MM.1S (cell line): ENCODE data around the gene CDH6.

Source experiments
- DNase-seq: peaks from one replicate; pipeline ENCODE4 v3.0.0-alpha.2; 2015
- H2AFZ ChIP-seq: fragments of 300-600 bp; sonication (generic); 2 replicates; pipeline ENCODE4 v1.6.0; 2016; ENCODE audit warnings: antibody characterized with exemption, low read length
- H3F3A ChIP-seq: fragments of 300-600 bp; sonication (generic); 2 replicates; pipeline ENCODE4 v1.6.1; 2016; ENCODE audit warnings: mild to moderate bottlenecking, antibody characterized with exemption, low read length, moderate library complexity, mixed read lengths; ENCODE audit not compliant: insufficient read depth
- H3K27ac ChIP-seq: fragments of 300-600 bp; sonication (generic); 2 replicates; pipeline ENCODE4 v1.5.1; 2016; ENCODE audit warnings: mild to moderate bottlenecking, low read length
- H3K27me3 ChIP-seq: fragments of 300-600 bp; sonication (generic); replicated peaks from 2 replicates; pipeline ENCODE4 v1.6.0; 2016; ENCODE audit warnings: low read length; ENCODE audit not compliant: insufficient read depth
- H3K36me3 ChIP-seq: fragments of 300-600 bp; sonication (generic); replicated peaks from 2 replicates; pipeline ENCODE4 v1.6.1; 2016; ENCODE audit warnings: mild to moderate bottlenecking, low read length, mixed read lengths; ENCODE audit not compliant: insufficient read depth
- H3K4me1 ChIP-seq: fragments of 300-600 bp; sonication (generic); 2 replicates; pipeline ENCODE4 v1.6.1; 2016; ENCODE audit warnings: low read length, mixed read lengths
- H3K4me2 ChIP-seq: fragments of 300-600 bp; sonication (generic); 2 replicates; pipeline ENCODE4 v1.6.0; 2016; ENCODE audit warnings: low read depth, low read length
- H3K4me3 ChIP-seq: fragments of 300-600 bp; sonication (generic); 2 replicates; pipeline ENCODE4 v1.5.1; 2016; ENCODE audit warnings: low read length, mixed read lengths
- H3K79me2 ChIP-seq: fragments of 300-600 bp; sonication (generic); 2 replicates; pipeline ENCODE4 v1.6.1; 2016; ENCODE audit warnings: mixed run types, low read length, mixed read lengths
- H3K9ac ChIP-seq: fragments of 300-600 bp; sonication (generic); 2 replicates; pipeline ENCODE4 v1.6.1; 2016; ENCODE audit warnings: low read length, mixed read lengths
- H3K9me2 ChIP-seq: fragments of 300-600 bp; sonication (generic); replicated peaks from 2 replicates; pipeline ENCODE4 v1.6.1; 2016; ENCODE audit warnings: mild to moderate bottlenecking, low read length, mixed read lengths; ENCODE audit not compliant: insufficient read depth
- H3K9me3 ChIP-seq: fragments of 300-600 bp; sonication (generic); replicated peaks from 2 replicates; pipeline ENCODE4 v1.6.1; 2016; ENCODE audit warnings: mild to moderate bottlenecking, low read length, mixed read lengths; ENCODE audit not compliant: insufficient read depth
- H4K20me1 ChIP-seq: fragments of 300-600 bp; sonication (generic); 2 replicates; pipeline ENCODE4 v1.6.1; 2016; ENCODE audit warnings: mild to moderate bottlenecking, low read length, moderate library complexity, mixed read lengths; ENCODE audit not compliant: insufficient read depth
- EZH2 ChIP-seq: fragments of 300-600 bp; sonication (generic); optimal IDR thresholded peaks from 2 replicates; pipeline ENCODE3; 2017; ENCODE audit warnings: low read depth, mild to moderate bottlenecking, antibody characterized with exemption, low read length, mixed read lengths
- EZH2phosphoT487 ChIP-seq: fragments of 300-600 bp; sonication (generic); IDR thresholded peaks from 2 replicates; pipeline ENCODE4 v1.6.1; 2018; ENCODE audit warnings: antibody characterized with exemption, low read length
- TF ChIP-seq, protein P1 (sequence below): fragments of 300-600 bp; sonication (generic); IDR thresholded peaks from 2 replicates; pipeline ENCODE4 v1.5.1; 2016; ENCODE audit warnings: antibody characterized with exemption, low read length, mixed read lengths

CDH6 gene

DNA sequence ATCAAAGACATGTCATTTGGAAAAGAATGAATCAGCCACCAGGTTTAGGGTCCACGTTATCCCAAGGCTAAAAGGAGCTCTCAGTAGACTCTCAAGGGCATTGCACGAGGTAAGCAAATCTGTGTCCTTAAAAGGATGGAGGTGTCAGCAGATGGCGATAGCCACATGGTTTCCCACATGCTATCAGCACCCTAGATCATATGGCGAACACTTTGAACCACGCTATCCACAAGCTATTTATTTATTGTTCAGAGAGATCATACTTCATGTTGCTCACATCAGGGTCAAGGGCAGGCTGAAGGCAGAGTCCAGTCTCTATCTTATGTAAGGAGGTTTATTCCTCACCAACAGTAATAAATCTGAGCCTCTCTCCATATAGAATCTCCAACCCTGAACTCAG is 43.7 kb downstream of the CDH6 start:
- no peak overlapping the region for H3K9ac ChIP-seq
- H3K27me3 ChIP-seq, result no peaks in the 10 kb centered on the region
- H3K36me3 ChIP-seq, result no peaks in the 10 kb centered on the region
- no peaks in the 10 kb centered on the region for H3K9me3 ChIP-seq
- H3K4me2 ChIP-seq, result no peak overlapping the region
- H3K79me2 ChIP-seq, result no peaks in the 10 kb centered on the region
- DNase-seq, result no peak
- no peaks in the 10 kb centered on the region for H3K9me2 ChIP-seq
- H3F3A ChIP-seq, result no peaks in the 10 kb centered on the region
- H4K20me1 ChIP-seq, result no peaks in the 10 kb centered on the region
- no peak overlapping the region for H3K27ac ChIP-seq
- no peaks in the 10 kb centered on the region for H3K4me1 ChIP-seq
- H2AFZ ChIP-seq, result no peak overlapping the region
- no peak overlapping the region for H3K4me3 ChIP-seq
- TF ChIP-seq EZH2phosphoT487 (no peak), EZH2 (no peak)
- TF ChIP-seq, protein P1, sequence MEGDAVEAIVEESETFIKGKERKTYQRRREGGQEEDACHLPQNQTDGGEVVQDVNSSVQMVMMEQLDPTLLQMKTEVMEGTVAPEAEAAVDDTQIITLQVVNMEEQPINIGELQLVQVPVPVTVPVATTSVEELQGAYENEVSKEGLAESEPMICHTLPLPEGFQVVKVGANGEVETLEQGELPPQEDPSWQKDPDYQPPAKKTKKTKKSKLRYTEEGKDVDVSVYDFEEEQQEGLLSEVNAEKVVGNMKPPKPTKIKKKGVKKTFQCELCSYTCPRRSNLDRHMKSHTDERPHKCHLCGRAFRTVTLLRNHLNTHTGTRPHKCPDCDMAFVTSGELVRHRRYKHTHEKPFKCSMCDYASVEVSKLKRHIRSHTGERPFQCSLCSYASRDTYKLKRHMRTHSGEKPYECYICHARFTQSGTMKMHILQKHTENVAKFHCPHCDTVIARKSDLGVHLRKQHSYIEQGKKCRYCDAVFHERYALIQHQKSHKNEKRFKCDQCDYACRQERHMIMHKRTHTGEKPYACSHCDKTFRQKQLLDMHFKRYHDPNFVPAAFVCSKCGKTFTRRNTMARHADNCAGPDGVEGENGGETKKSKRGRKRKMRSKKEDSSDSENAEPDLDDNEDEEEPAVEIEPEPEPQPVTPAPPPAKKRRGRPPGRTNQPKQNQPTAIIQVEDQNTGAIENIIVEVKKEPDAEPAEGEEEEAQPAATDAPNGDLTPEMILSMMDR, result no peak

DNA sequence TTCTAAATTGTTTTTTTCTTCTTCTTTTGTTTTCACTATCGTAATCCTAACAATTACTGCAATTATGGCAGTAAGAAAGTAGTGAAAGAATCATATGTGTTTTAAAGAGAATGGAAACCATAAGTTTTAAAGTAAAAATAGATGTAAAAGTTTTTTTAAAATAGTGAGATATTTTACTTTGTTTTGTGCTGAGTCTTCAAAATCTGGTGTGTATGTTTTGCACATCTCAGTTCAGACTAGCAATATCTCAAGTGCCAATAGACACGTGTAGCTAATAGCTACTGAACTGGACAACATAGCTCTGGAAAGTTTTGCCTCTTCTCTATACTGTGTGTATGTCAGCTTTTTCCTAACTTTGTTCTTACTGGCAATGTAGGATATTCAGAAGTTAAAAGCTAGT is 45.0 kb downstream of the CDH6 start:
- Histone ChIP-seq H3K4me1 (no peaks in the 10 kb centered on the region), H2AFZ (no peak overlapping the region), H3K36me3 (no peaks in the 10 kb centered on the region), H3F3A (no peaks in the 10 kb centered on the region), H3K9ac (no peak overlapping the region), H3K79me2 (no peaks in the 10 kb centered on the region), H3K4me3 (no peak overlapping the region), H3K9me2 (no peaks in the 10 kb centered on the region), H3K9me3 (no peaks in the 10 kb centered on the region), H3K27me3 (no peaks in the 10 kb centered on the region), H3K27ac (no peak overlapping the region), H3K4me2 (no peak overlapping the region), H4K20me1 (no peaks in the 10 kb centered on the region)
- TF ChIP-seq, protein P1, result no peak
- TF ChIP-seq EZH2, result no peak
- TF ChIP-seq EZH2phosphoT487, result no peak
- no peak for DNase-seq

DNA sequence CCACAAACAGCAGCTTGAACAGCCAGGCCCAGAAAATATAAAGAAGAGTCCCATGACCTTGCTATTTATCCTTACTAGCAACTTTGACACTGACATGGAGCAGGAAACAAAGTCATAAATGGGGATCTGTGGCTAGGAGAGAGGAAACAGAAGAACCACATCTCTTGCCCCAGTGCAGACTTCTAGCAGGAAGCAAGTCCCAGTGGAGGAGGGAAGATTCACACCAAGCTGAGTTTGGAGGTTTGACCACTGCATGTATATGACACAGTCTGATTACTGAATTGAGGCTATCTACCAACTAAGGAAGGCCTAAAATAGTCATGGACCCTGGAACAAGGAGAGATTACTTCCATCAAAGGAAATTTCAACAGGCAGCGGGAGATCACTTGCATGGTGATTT is 51.4 kb downstream of the CDH6 start:
- H3K27me3 ChIP-seq, result no peaks in the 10 kb centered on the region
- TF ChIP-seq, protein P1, result no peak
- TF ChIP-seq EZH2phosphoT487, result no peak
- no peak for TF ChIP-seq EZH2
- H3K79me2 ChIP-seq, result no peaks in the 10 kb centered on the region
- no peaks in the 10 kb centered on the region for H3K9me3 ChIP-seq
- no peak overlapping the region for H2AFZ ChIP-seq
- no peaks in the 10 kb centered on the region for H3K36me3 ChIP-seq
- H3F3A ChIP-seq, result no peaks in the 10 kb centered on the region
- H3K27ac ChIP-seq, result no peak overlapping the region
- H4K20me1 ChIP-seq, result no peaks in the 10 kb centered on the region
- no peaks in the 10 kb centered on the region for H3K4me1 ChIP-seq
- H3K9ac ChIP-seq, result no peak overlapping the region
- no peaks in the 10 kb centered on the region for H3K9me2 ChIP-seq
- no peak for DNase-seq
- H3K4me3 ChIP-seq, result no peak overlapping the region
- H3K4me2 ChIP-seq, result no peak overlapping the region
